Endothelial cell of umbilical vein (primary cell): ENCODE results near the gene COL1A1.

ENCODE experiments used
- CTCF ChIP-seq, 2 donors: IDR thresholded peaks; 1 replicate in 1 of 2; 2 replicates in 1 of 2; pipeline ENCODE4 v1.5.1; 2011; ENCODE audit warnings: low read length in 2 of 2, mild to moderate bottlenecking in 2 of 2, moderate library complexity in 2 of 2, control low read depth in 1 of 2, inconsistent platforms in 1 of 2, low read depth in 1 of 2; ENCODE audit not compliant: insufficient read depth in 1 of 2; ENCODE audit errors: extremely low read depth in 1 of 2
- EZH2 ChIP-seq: IDR thresholded peaks from 2 replicates; pipeline ENCODE4 v1.6.1; 2012; ENCODE audit warnings: borderline replicate concordance, low read depth, mild to moderate bottlenecking, moderate library complexity, low read length, inconsistent platforms; ENCODE audit not compliant: severe bottlenecking
- GATA2 ChIP-seq: IDR thresholded peaks from 2 replicates; pipeline ENCODE4 v1.7.0; 2011; ENCODE audit warnings: low read depth, mild to moderate bottlenecking, moderate library complexity, mixed read lengths, low read length; ENCODE audit not compliant: insufficient read length, insufficient read depth
- MAX ChIP-seq: IDR thresholded peaks from 2 replicates; pipeline ENCODE4 v1.6.1; 2011; ENCODE audit not compliant: insufficient read depth, insufficient read length
- MYC ChIP-seq: IDR thresholded peaks from one replicate; pipeline ENCODE4 v1.6.1; 2011; ENCODE audit warnings: mild to moderate bottlenecking, low read depth, low read length
- POLR2A ChIP-seq: IDR thresholded peaks from 2 replicates; pipeline ENCODE4 v1.6.1; 2012; ENCODE audit warnings: low read depth, mild to moderate bottlenecking, control low read depth, low read length
- POLR2AphosphoS5 ChIP-seq: IDR thresholded peaks from 2 replicates; pipeline ENCODE4 v1.6.1; 2012; ENCODE audit warnings: low read depth, mild to moderate bottlenecking, control low read depth, low read length, moderate library complexity; ENCODE audit not compliant: insufficient read depth

- TF ChIP-seq CTCF (IDR thresholded peaks at IDR 0.05; ENCODE audit: extremely low read depth in 1 of 2, insufficient read depth in 1 of 2, low read depth in 1 of 2, low read length in 2 of 2) (no peak), POLR2AphosphoS5 (no peak), POLR2A (no peak), EZH2 (peak; percentile 88), GATA2 (no peak), MAX (no peak), MYC (no peak)
Measured at GRCh38 chr17:50201276-50201854, at the start of gene COL1A1.
